ENCODE data around the gene CLEC14A.

The CLEC14A gene

GRCh38 chr14:38205949-38206665 is 49.8 kb downstream of the CLEC14A start:
- no peak for DNase-seq (ENCODE audit: low read depth)

GRCh38 chr14:38205119-38205813 is 50.6 kb downstream of the CLEC14A start:
- no peak for DNase-seq (ENCODE audit: low read depth)

DNA sequence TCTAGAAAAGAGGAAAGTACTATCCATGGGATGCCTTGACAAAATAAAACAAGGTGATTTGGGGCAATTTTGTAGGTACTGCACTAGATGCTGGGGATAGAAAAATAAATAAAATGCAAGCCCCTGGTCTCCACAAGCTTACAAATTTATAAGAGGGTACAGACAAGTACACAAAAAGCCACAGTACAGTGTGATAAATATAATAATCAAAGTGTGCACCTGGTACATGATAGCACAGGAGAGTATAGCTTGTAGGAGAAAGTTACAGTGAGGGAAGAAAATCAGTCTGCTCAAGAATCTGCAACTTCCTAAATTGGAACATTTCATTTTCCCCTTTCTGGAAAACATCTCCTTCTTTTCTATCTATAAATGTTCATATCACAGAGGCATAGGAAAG is 51.2 kb downstream of the CLEC14A start:
- DNase-seq (ENCODE audit: low read depth), result no peak
